Measurements from ENCODE around the gene PSAP.

The PSAP gene

GRCh38 chr10:71891437-71891836, 40.4 kb upstream of the PSAP start:
- no peak for DNase-seq
- TF ChIP-seq CTCF (IDR thresholded peaks at IDR 0.05) = no peak
- no peak overlapping the region for H3K27ac Mint-ChIP-seq

GRCh38 chr10:71889388-71889987, 38.4 kb upstream of the PSAP start:
- no peak for DNase-seq
- Mint-ChIP-seq H3K4me3 (peak overlapping the region; percentile 87), H3K4me1 (peaks cover 35% of the 10 kb centered on the region), H3K27me3 (ENCODE audit: low read depth, poor library complexity) (peaks cover 25% of the 10 kb centered on the region), H3K27ac (no peak overlapping the region), H3K36me3 (ENCODE audit: low read depth) (no peaks in the 10 kb centered on the region), H3K9me3 (no peaks in the 10 kb centered on the region)
- no peak for TF ChIP-seq CTCF (IDR thresholded peaks at IDR 0.05)

More at GRCh38 chr10:71891437-71891836, 40.4 kb upstream of the PSAP start:
- H3K4me1 Mint-ChIP-seq = peaks cover 35% of the 10 kb centered on the region
- H3K9me3 Mint-ChIP-seq = no peaks in the 10 kb centered on the region
- peaks cover 17% of the 10 kb centered on the region for H3K27me3 Mint-ChIP-seq (ENCODE audit: low read depth, poor library complexity)
- no peaks in the 10 kb centered on the region for H3K36me3 Mint-ChIP-seq (ENCODE audit: low read depth)
- H3K4me3 Mint-ChIP-seq = no peak overlapping the region

- peaks cover 25% of the 10 kb centered on the region for H3K27me3 Mint-ChIP-seq (ENCODE audit: low read depth, poor library complexity)
- TF ChIP-seq CTCF (IDR thresholded peaks at IDR 0.05) = no peak
- DNase-seq = peak; percentile 73
- H3K27ac Mint-ChIP-seq = no peak overlapping the region
- H3K36me3 Mint-ChIP-seq (ENCODE audit: low read depth) = no peaks in the 10 kb centered on the region
- H3K4me1 Mint-ChIP-seq = peaks cover 35% of the 10 kb centered on the region
- H3K9me3 Mint-ChIP-seq = no peaks in the 10 kb centered on the region
- peak overlapping the region; percentile 87 for H3K4me3 Mint-ChIP-seq
These were observed 37.8 kb upstream of the PSAP start for GRCh38 chr10:71888623-71889387.

- Mint-ChIP-seq H3K4me1 (peaks cover 35% of the 10 kb centered on the region), H3K27ac (no peak overlapping the region), H3K9me3 (no peaks in the 10 kb centered on the region), H3K27me3 (ENCODE audit: low read depth, poor library complexity) (peaks cover 25% of the 10 kb centered on the region), H3K4me3 (peak overlapping the region; percentile 87), H3K36me3 (ENCODE audit: low read depth) (no peaks in the 10 kb centered on the region)
- no peak for TF ChIP-seq CTCF (IDR thresholded peaks at IDR 0.05)
- DNase-seq = no peak
These were observed 37.2 kb upstream of the PSAP start for GRCh38 chr10:71888248-71888622.

GRCh38 chr10:71887743-71888142, 36.7 kb upstream of the PSAP start:
- Mint-ChIP-seq H3K27ac (no peak overlapping the region), H3K27me3 (ENCODE audit: low read depth, poor library complexity) (peaks cover 25% of the 10 kb centered on the region), H3K4me3 (peak overlapping the region; percentile 87), H3K9me3 (no peaks in the 10 kb centered on the region), H3K36me3 (ENCODE audit: low read depth) (no peaks in the 10 kb centered on the region), H3K4me1 (peaks cover 35% of the 10 kb centered on the region)
- no peak for TF ChIP-seq CTCF (IDR thresholded peaks at IDR 0.05)
- DNase-seq = no peak
